ENCODE data around the gene NLRP4.
"Not testable (repeated sequence)": the region's sequence is repeated elsewhere in the genome, so short reads cannot be mapped to it uniquely, and the experiment has no call there.

Gene NLRP4

GRCh38 chr19:55901369-55902079 is 65.2 kb downstream of the NLRP4 start:
- no peak for ATAC-seq

- no peak for ATAC-seq
Measured at GRCh38 chr19:55902080-55902751, 65.9 kb downstream of the NLRP4 start.

- no peak for ATAC-seq
Measured at GRCh38 chr19:55907286-55907685, 70.9 kb downstream of the NLRP4 start.

GRCh38 chr19:55907746-55908145 is 71.4 kb downstream of the NLRP4 start:
- no peak for ATAC-seq

- no peak for ATAC-seq
Measured at GRCh38 chr19:55909801-55910200, 73.5 kb downstream of the NLRP4 start.

- ATAC-seq = no peak
Measured at GRCh38 chr19:55912916-55913315, 76.6 kb downstream of the NLRP4 start.

GRCh38 chr19:55913643-55914268 is 77.4 kb downstream of the NLRP4 start:
- no peak for ATAC-seq

GRCh38 chr19:55923556-55923955 is 87.2 kb downstream of the NLRP4 start:
- ATAC-seq = no peak

- no peak for ATAC-seq
Measured at GRCh38 chr19:55927991-55928390, 91.7 kb downstream of the NLRP4 start.

- ATAC-seq = not testable (repeated sequence)
Measured at GRCh38 chr19:55929258-55929657, 92.9 kb downstream of the NLRP4 start.

- no peak for ATAC-seq
Measured at GRCh38 chr19:55930996-55931515, 94.7 kb downstream of the NLRP4 start.
